ENCODE data around the gene KBTBD12.
"Not testable (repeated sequence)": the region's sequence is repeated elsewhere in the genome, so short reads cannot be mapped to it uniquely, and the experiment has no call there.

KBTBD12 gene

DNA sequence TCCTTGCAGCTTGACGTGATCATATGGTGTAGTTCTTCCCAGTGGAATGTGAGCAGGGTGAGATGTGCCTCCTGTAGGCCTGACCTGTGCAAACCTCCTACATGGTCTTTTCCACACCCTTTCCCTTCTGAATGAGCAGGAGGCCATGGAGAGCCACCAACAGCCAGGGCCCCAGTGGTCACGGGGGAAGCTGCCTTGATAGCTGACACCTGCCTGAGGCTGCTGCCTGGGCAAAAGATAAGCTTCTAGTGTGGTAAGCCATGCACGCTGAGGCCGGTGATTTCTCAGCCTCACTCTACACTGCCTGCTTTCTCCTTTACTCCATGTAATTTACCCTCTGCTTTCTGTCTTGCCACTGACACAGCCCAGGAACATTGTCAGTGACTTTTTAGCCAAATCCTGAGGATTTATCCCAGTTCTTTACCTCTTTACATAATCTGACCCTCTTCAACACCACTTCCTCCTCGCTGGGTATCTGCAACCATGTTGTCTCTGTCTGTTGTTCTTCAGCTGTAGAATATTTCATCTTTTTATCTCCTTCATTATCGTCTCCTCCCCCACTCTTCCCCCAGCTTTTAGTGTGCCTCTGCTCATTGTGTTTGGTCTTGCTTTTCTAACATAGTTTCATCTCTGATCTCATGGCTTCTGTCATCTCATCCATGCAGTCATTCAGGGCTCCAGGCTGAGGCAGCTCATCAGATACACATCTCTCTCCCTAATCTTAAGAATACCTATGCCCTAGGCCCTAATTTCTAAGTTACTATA is 11.2 kb upstream of the KBTBD12 start:
- DNase-seq = no peak

DNA sequence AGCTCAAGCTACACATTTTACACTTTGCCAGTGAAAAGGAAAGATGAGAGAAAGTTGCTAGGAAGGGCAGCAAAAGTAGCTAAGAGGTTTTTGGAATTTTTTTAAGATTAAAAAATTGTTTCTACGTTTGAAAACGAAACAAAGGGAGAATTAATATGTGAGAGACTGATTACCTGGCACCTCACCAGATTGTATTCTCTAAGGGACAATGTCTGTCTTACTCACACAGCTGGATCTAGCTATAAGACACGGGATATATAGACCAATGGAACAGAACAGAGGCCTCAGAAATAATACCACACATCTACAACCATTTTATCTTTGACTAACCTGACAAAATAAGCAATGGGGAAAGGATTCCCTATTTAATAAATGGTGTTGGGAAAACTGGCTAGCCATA is 9.5 kb upstream of the KBTBD12 start:
- no peak for DNase-seq

DNA sequence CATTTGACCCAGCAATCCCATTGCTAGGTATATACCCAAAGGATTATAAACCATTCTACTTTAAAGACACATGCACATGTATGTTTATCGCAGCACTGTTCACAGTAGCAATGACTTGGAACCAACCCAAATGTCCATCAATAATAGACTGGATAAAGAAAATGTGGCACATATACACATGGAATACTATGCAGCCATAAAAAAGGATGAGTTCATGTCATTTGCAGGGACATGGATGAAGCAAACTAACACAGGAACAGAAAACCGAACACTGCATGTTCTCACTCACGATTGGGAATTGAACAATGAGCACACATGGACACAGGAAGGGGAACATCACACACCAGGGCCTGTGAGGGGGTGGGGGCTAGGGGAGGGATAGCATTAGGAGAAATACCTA is 8.4 kb upstream of the KBTBD12 start:
- not testable (repeated sequence) for DNase-seq

- no peak for DNase-seq
Observed at GRCh38 chr3:127908202-127908601, 6.8 kb upstream of the KBTBD12 start.

DNA sequence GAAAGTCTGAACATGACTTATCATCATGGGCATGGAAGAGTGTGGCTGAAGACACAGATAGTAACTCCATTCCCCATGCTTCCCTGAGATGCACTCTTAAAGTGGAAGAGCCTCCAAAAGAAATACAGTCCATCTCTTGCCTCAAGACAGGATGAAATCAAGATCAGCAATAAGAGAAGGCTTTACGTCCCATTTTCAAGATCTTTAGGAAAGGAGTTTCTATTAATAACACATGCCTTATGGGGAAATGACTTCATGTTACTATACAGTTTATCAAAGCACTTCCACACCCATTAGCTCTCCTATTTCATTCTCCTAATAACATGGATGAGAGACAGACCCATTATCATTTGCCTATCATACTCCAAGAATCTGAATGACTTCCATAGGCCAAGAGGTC is 6.1 kb upstream of the KBTBD12 start:
- DNase-seq = no peak

DNA sequence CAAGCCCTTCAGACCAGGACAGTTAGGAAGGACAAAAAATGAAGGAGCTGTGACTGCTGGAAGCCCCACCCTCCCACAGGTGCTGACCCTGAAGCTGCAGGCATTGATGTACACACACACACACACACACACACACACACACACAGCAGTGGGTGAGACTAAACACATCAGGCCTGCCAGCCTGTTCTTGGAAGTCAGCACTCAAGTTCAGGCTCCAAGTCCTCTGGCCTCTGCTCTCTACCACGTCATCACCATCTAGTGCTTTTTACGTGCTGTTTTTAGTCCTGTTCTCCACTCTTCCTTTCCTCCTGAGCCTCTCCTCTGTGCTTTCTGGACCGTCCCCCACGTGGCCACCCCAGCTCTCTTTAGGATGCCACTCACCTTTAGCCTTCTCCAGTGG is 5.4 kb upstream of the KBTBD12 start:
- DNase-seq = no peak

- DNase-seq = no peak
Observed at GRCh38 chr3:127911421-127911931, 3.6 kb upstream of the KBTBD12 start.

DNA sequence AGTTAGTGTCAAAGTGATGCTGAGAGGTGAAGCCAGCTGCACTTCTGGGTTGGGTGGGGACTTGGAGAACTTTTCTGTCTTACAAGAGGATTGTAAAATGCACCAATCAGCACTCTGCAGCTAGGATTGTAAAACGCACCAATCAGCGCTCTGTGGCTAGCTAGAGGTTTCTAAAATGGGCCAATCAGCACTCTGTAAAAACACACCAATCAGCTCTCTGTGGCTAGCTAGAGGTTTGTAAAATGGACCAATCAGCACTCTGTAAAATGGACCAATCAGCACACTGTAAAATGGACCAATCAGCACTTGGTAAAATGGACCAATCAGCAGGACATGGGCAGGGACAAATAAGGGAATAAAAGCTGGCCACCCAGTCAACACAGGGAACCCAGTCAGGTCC is 1.2 kb upstream of the KBTBD12 start:
- DNase-seq = not testable (repeated sequence)

GRCh38 chr3:127914584-127914983 is 448 bp upstream of the KBTBD12 start:
- DNase-seq = no peak

GRCh38 chr3:127915937-127916493 is 983 bp downstream of the KBTBD12 start:
- DNase-seq = no peak

- DNase-seq = no peak
Observed at GRCh38 chr3:127920738-127921137, 5.7 kb downstream of the KBTBD12 start.

DNA sequence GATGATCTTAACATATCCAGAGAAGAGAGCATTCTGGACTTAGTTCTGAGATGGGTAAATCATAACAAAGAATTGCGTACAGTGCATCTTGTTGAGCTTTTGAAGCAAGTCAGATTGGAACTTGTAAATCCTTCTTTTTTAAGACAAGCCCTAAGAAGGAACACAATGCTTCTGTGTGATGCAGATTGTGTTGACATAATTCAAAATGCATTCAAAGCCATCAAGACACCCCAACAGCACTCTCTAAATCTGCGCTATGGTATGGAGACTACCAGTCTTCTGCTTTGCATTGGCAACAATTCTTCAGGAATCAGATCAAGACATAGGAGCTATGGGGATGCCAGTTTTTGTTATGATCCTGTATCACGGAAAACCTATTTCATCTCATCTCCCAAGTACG is 8.6 kb downstream of the KBTBD12 start:
- no peak for DNase-seq

GRCh38 chr3:127925384-127925783 is 10.4 kb downstream of the KBTBD12 start:
- DNase-seq = no peak

DNA sequence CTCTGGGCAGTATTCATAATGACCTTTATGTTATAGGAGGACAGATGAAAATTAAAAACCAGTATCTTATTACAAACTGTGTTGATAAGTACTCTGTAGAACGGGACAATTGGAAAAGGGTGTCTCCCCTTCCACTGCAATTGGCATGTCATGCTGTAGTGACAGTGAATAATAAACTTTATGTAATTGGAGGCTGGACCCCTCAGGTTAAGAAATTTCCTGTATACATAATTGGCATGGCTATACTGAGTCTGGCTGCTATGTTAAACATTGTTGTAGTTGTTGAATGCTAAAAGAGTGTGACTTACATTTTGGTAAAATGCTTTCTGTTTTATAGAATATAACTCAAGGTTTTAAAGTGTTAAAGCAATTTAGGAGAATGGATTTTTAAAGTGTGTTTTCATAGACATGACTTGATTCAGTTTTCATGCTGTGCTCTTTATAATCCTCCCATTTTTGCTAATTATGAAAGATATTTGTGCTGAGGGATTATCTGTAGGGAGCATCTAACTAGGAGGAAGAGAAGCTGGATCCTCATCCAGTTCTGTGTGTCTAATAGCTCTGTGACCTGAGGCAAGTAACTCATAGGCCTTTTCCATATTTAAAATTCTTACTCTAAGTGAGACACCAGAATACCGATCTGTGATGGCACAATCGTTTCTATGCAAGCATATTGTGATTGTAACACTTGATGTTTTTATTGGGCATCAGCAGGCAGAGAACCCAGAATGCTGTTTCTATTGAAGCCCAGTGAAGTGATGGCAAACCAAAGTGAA is 13.0 kb downstream of the KBTBD12 start:
- DNase-seq = no peak

DNA sequence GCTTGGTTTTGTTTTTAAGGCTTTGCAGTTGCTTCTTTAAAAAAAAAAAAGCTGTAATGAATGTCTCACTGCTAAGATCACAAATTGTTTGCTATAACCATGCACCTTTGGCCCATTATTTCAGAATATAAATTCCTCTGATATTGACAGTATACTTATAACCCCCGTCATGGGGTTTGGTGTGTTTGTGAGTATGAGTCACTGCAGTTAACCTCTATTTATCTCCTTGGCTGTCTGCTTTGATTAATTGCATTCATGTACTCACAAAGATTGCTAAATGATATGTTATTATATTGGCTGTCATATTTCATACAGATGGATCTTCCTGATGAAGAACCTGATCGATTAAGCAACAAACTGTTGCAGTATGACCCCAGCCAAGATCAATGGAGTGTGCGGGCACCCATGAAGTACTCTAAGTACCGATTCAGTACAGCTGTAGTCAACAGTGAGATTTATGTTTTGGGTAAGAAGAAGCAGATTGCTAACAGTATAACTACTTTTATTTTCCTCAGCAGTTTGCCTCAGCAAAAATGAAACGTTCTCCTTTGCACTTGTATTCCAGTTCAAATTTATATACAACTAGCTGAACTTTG is 14.9 kb downstream of the KBTBD12 start:
- DNase-seq = no peak

DNA sequence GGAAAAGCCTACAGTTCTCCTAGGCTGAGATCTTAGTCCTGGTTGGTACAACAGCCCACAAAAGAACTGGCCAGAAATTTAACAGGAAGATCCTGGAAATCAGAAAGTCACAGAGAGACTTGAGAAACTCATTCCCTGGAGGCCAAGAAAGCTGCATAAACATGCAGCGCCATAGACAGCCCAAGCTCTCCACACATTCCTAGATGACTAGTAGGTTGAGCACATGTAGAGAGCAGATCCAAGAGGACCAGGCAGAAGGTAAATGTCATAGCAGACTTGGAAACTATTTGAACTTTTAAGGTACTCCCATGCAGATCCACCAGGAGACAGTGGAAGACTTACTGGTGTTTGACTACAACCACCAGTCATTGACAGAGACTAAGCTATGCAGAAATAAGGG is 18.4 kb downstream of the KBTBD12 start:
- DNase-seq = no peak

- no peak for DNase-seq
Observed at GRCh38 chr3:127938800-127939199, 23.8 kb downstream of the KBTBD12 start.

DNA sequence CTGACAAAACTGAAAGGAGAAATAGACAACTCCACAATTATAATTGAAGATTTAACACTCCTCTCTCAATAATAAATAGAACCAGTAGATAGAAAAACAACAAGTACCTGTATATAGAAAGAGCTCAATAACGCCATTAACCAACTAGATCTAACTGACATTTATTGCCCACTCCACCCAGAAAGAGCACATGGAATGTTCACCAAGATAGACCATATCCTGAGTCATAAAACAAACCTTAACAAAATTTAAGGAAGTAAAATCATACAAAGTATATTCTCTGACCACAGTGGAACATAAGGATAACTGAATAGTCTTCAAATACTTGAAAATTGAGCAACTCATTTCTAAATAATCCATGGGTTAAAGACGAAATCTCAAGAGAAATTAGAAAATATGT is 25.1 kb downstream of the KBTBD12 start:
- no peak for DNase-seq

- DNase-seq = no peak
Observed at GRCh38 chr3:127942613-127943012, 27.6 kb downstream of the KBTBD12 start.

DNA sequence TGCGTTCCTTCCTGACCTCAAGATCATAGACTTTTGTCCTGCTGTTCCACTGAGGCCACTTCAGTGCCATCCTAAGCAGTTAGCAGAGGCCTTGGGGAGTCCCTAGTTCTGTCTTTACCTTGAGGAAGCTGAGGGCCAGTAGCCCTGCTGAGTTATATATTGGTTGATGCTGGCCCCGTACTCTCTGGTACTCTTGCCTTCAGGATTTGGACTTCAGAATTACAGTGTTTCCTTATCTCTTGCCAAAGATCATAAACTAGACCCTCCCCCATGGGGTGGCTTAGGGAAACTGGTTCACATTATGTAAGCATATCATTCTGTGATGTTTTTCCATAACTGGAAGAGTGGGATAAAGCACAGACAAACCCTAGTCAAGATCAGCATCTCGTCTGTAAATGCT is 33.2 kb downstream of the KBTBD12 start:
- DNase-seq = no peak

DNA sequence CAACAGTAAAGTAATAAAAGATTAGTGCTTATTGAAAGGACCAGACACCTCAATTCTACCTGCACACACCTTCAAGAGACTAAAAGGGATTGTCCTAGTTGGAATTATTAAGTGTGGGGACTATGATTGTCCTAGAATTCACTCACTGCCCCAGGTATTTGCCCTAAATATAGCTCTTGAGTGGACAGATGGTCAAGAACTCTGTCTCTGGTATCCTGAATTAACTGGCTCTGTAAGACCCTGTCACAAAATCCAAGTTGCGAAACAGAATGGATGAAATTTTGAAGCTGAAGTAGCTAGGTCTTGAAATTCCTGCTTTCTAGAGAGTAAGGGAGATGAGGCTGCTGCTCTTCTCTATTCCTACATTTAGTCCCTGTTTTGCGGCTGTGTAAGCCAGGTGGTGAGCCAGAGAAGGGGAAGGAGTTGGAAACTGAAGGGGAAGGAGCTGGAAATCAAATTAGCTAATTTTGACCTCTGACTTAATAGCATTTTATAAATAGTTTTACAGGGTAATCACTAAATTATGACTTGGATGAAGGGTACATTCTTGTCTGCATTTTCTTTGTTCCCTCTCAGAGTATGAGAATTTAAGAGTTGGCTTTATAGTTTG is 34.5 kb downstream of the KBTBD12 start:
- no peak for DNase-seq

DNA sequence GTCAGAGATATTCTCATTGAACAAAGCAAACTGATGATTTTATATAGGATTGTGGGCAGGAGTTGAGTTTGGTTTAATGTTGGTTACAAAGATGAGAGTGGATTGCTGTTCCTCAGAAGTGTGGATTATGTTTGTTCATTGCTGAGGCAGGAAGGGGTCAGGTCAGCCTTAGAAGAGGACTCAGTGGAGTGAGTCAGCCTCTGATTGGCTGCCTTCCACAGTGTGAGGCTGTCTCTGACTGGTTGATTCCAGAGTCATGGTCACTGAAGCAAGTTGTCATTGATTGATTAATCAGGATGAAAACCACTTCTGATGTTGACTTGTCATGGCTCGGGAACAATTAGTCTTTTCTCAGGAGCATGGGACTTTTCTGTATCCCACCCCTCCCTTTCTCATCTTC is 36.2 kb downstream of the KBTBD12 start:
- DNase-seq = no peak

All from NCI-H1694 (cell line).